Measurements from ENCODE around the gene MAGEB2. TPM values are rescaled to one million over a fixed set of nuclear protein-coding genes. Genes with fewer than 3 reads are reported as not detected.
A peak's percentile ranks its signal among the peaks of the same experiment; 100 is the strongest.

MAGEB2 gene
- total and polyA plus RNA-seq, 2 experiments from 2014 or later, result 0.24 TPM; not detected in 1

GRCh38 chrX:30246769-30247489, 31.6 kb downstream of the MAGEB2 start, which contains the start of gene MAGEB1:
MAGEB1 (plus strand) TSS chrX:30247146; CDS start chrX:30250494, 3,348 bp downstream.
- no peak within 1 kb of the TSS for H3K4me3 Mint-ChIP-seq
- peak; percentile 38 to 57; a peak in 3 of 4 replicates for TF ChIP-seq CTCF (conservative IDR thresholded peaks at IDR 0.05; ENCODE audit: low read depth in 2 of 2)
- no peak for TF ChIP-seq REST (IDR thresholded peaks at IDR 0.05; ENCODE audit: unreplicated experiment)
- H3K9me2 ChIP-seq (ENCODE audit: insufficient read depth), result no peaks in the 10 kb centered on the region
- H3K27ac Mint-ChIP-seq, result no peak within 1 kb of the TSS
- no peak within 1 kb of the TSS for H3K4me3 ChIP-seq
- no peaks in the 10 kb centered on the region for H3K36me3 ChIP-seq (ENCODE audit: insufficient read depth)
- peak; percentile 81 for DNase-seq (ENCODE audit: low spot score)
- ATAC-seq, result peak; percentile 80
- H3K9me3 Mint-ChIP-seq, result no peaks in the 10 kb centered on the region; the same call in 1 of the 3 replicates
- H3K27ac ChIP-seq (ENCODE audit: low read depth), result no peak within 1 kb of the TSS
- no peaks in the 10 kb centered on the region for H3K4me1 Mint-ChIP-seq
- H3K4me2 ChIP-seq, result no peak within 1 kb of the TSS
- H2AFZ ChIP-seq, result no peak within 1 kb of the TSS
- H3K27me3 Mint-ChIP-seq (ENCODE audit: insufficient read depth, low read depth, poor library complexity), result peaks cover 8% of the 10 kb centered on the region
- no peaks in the 10 kb centered on the region for H3K79me2 ChIP-seq (replicated peaks; ENCODE audit: insufficient read depth)
- H3K4me1 ChIP-seq (ENCODE audit: insufficient read depth), result no peaks in the 10 kb centered on the region
- H3K27me3 ChIP-seq (ENCODE audit: insufficient read depth), result no peaks in the 10 kb centered on the region
- H4K20me1 ChIP-seq (replicated peaks; ENCODE audit: insufficient read depth), result no peaks in the 10 kb centered on the region
- H3F3A ChIP-seq (replicated peaks; ENCODE audit: low read depth), result no peaks in the 10 kb centered on the region
- H3K36me3 Mint-ChIP-seq (ENCODE audit: low read depth), result no peaks in the 10 kb centered on the region

- DNase-seq (ENCODE audit: low spot score), result no peak
- H3K27ac ChIP-seq (ENCODE audit: low read depth), result no peak overlapping the region
- H3K79me2 ChIP-seq (replicated peaks; ENCODE audit: insufficient read depth), result no peaks in the 10 kb centered on the region
- H3K4me1 Mint-ChIP-seq, result no peaks in the 10 kb centered on the region
- H3K36me3 ChIP-seq (ENCODE audit: insufficient read depth), result no peaks in the 10 kb centered on the region
- H3K27me3 ChIP-seq (ENCODE audit: insufficient read depth), result no peaks in the 10 kb centered on the region
- no peaks in the 10 kb centered on the region for H3F3A ChIP-seq (replicated peaks; ENCODE audit: low read depth)
- H3K27ac Mint-ChIP-seq, result no peak overlapping the region
- no peaks in the 10 kb centered on the region for H4K20me1 ChIP-seq (replicated peaks; ENCODE audit: insufficient read depth)
- H3K4me1 ChIP-seq (ENCODE audit: insufficient read depth), result no peaks in the 10 kb centered on the region
- H3K9me3 Mint-ChIP-seq, result no peaks in the 10 kb centered on the region; the same call in 1 of the 3 replicates
- no peak overlapping the region for H3K4me3 Mint-ChIP-seq
- H3K4me3 ChIP-seq, result no peak overlapping the region
- H3K4me2 ChIP-seq, result no peak overlapping the region
- no peaks in the 10 kb centered on the region for H3K36me3 Mint-ChIP-seq (ENCODE audit: low read depth)
- H3K27me3 Mint-ChIP-seq (ENCODE audit: insufficient read depth, low read depth, poor library complexity), result peaks cover 8% of the 10 kb centered on the region
- no peak for ATAC-seq
- no peak overlapping the region for H2AFZ ChIP-seq
- no peaks in the 10 kb centered on the region for H3K9me2 ChIP-seq (ENCODE audit: insufficient read depth)
- TF ChIP-seq, protein P1, sequence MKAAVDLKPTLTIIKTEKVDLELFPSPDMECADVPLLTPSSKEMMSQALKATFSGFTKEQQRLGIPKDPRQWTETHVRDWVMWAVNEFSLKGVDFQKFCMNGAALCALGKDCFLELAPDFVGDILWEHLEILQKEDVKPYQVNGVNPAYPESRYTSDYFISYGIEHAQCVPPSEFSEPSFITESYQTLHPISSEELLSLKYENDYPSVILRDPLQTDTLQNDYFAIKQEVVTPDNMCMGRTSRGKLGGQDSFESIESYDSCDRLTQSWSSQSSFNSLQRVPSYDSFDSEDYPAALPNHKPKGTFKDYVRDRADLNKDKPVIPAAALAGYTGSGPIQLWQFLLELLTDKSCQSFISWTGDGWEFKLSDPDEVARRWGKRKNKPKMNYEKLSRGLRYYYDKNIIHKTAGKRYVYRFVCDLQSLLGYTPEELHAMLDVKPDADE (IDR thresholded peaks at IDR 0.05), result no peak
- no peak for TF ChIP-seq NANOG (IDR thresholded peaks at IDR 0.05; ENCODE audit: borderline replicate concordance)
- TF ChIP-seq STAT1 (IDR thresholded peaks at IDR 0.05; ENCODE audit: unreplicated experiment), result no peak
- no peak for TF ChIP-seq CREB1 (CRISPR knock-in tag; IDR thresholded peaks at IDR 0.05; ENCODE audit: low read depth)
- TF ChIP-seq REST (IDR thresholded peaks at IDR 0.05; ENCODE audit: unreplicated experiment), result no peak
- TF ChIP-seq ZNF331 (CRISPR knock-in tag; IDR thresholded peaks at IDR 0.05; ENCODE audit: low read depth), result no peak
- no peak for TF ChIP-seq CTCF (conservative IDR thresholded peaks at IDR 0.05; ENCODE audit: low read depth in 2 of 2)
- no peak for TF ChIP-seq EZH2phosphoT487 (IDR thresholded peaks at IDR 0.05; ENCODE audit: unreplicated experiment)
Observed at GRCh38 chrX:30248854-30249253, 33.5 kb downstream of the MAGEB2 start.

All from GM23338 (cell line).